MV-4-11 (cell line): ENCODE measurements around the gene NTN5.
A peak's percentile ranks its signal among the peaks of the same experiment; 100 is the strongest.
"Not testable (repeated sequence)": the region's sequence is repeated elsewhere in the genome, so short reads cannot be mapped to it uniquely, and the experiment has no call there.

Experiments used
- DNase-seq: peaks from one replicate; lab custom pipeline; 2025; lab: John Stamatoyannopoulos, UW

The NTN5 gene

GRCh38 chr19:48669903-48670668 lies 2.7 kb downstream of the NTN5 start:
- DNase-seq = no peak

GRCh38 chr19:48668761-48669160 lies 4.1 kb downstream of the NTN5 start:
- no peak for DNase-seq

- DNase-seq = no peak
These were observed 4.5 kb downstream of the NTN5 start for GRCh38 chr19:48668332-48668731.

GRCh38 chr19:48665786-48666185 lies 7.0 kb downstream of the NTN5 start:
- DNase-seq = no peak

GRCh38 chr19:48664476-48664875 lies 8.3 kb downstream of the NTN5 start:
- DNase-seq = no peak

GRCh38 chr19:48663667-48664066 lies 9.2 kb downstream of the NTN5 start:
- DNase-seq = no peak

GRCh38 chr19:48661711-48662090 lies 11.1 kb downstream of the NTN5 start:
- no peak for DNase-seq

GRCh38 chr19:48660852-48661710 lies 11.7 kb downstream of the NTN5 start:
- peak; percentile 98 for DNase-seq

- DNase-seq = peak; percentile 40
These were observed 13.0 kb downstream of the NTN5 start for GRCh38 chr19:48659768-48660167.

- DNase-seq = no peak
These were observed 14.3 kb downstream of the NTN5 start for GRCh38 chr19:48658483-48658882.

- DNase-seq = not testable (repeated sequence)
These were observed 15.0 kb downstream of the NTN5 start for GRCh38 chr19:48657828-48658227.

- DNase-seq = no peak
These were observed 15.9 kb downstream of the NTN5 start for GRCh38 chr19:48656840-48657474.

GRCh38 chr19:48654299-48655059 lies 18.3 kb downstream of the NTN5 start:
- DNase-seq = no peak

- no peak for DNase-seq
These were observed 21.2 kb downstream of the NTN5 start for GRCh38 chr19:48651683-48652048.

GRCh38 chr19:48650974-48651682 lies 21.7 kb downstream of the NTN5 start:
- no peak for DNase-seq

GRCh38 chr19:48648134-48648533 lies 24.7 kb downstream of the NTN5 start:
- DNase-seq = no peak

- no peak for DNase-seq
These were observed 26.0 kb downstream of the NTN5 start for GRCh38 chr19:48646722-48647216.

- peak; percentile 74 for DNase-seq
These were observed 26.7 kb downstream of the NTN5 start, which contains the start of gene CA11 for GRCh38 chr19:48646001-48646721. Gene CA11, minus strand, starts transcription at chr19:48646187. Its CDS starts 555 bp downstream, at chr19:48645632.

GRCh38 chr19:48645620-48646000 lies 27.2 kb downstream of the NTN5 start:
- DNase-seq = no peak

GRCh38 chr19:48644839-48645619 lies 27.8 kb downstream of the NTN5 start:
- peak; percentile 60 for DNase-seq
